Posterior cingulate gyrus (tissue), 11 donors: ENCODE data around the gene MACROD1.
"Not testable (repeated sequence)": the region's sequence is repeated elsewhere in the genome, so short reads cannot be mapped to it uniquely, and the experiment has no call there.

Experiments
- DNase-seq, 10 donors: peaks; one replicate each; pipeline versions ENCODE4 v3.0.0 to v3.0.0-alpha.2; 2020 to 2021; ENCODE audit warnings: mixed read lengths in 3 of 10
- intact Hi-C: fragments of 100-400 bp; cut with DNase I; formaldehyde crosslinking; loops from one replicate; pipeline ENCODE4 v1.15.1; 2023

MACROD1 gene

DNA sequence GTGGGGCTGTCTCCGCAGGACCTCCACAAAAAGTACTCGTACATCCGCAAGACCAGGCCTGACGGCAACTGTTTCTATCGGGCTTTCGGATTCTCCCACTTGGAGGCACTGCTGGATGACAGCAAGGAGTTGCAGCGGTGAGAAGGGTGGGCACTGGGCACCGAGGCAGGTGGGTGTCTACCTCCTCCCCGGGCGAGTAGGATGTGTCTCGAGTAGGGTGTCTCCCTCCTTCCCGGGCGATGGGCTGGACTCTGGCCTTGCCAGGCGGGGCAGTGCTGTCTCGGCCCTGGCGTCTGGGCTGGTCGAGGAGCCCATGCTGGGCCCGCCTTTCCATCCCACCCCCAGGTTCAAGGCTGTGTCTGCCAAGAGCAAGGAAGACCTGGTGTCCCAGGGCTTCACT is 169.4 kb downstream of the MACROD1 start:
- peak in 1 of 10 donors; percentile 84 for DNase-seq
- intact Hi-C loops: no loop called here

DNA sequence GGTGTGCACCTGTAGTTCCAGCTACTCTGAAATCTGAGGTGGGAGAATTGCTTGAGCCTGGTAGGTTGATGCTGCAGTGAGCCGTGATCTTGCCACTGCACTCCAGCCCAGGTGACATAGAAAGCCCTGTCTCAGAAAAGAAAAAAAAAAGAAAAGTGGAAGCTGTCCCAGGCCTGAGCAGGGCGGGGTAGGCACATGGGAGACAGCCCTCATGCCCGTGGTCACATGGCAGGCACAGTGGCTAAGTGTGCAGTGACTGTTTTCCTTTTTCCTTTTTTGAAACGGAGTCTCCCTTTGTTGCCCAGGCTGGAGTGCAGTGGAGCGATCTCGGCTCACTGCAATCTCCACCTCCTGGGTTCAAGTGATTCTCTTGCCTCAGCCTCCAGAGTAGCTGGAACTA is 171.9 kb downstream of the MACROD1 start:
- no peak for DNase-seq
- intact Hi-C loops: no loop called here

DNA sequence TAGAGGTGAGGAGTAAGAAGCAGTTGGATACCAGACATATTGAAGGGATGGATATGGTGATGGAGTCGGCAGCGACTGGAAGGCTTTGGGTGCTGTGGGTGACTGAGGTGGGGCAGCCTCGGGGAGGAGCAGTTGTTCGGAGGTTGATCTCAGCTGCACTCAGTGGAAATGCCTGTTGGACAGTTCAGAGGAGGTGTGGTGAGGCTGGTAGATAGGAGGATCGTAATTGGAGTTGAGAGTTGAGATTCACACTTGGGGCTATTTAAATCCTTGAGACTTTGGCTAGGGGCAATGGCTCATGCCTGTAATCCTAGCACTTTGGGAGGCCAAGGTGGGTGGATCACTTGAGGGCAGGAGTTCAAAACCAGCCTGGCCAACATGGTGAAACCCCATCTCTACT is 172.8 kb downstream of the MACROD1 start:
- no peak for DNase-seq
- intact Hi-C loops: no loop called here

GRCh38 chr11:63991558-63991957 is 174.4 kb downstream of the MACROD1 start:
- intact Hi-C loops: no loop called here
- DNase-seq: no peak

DNA sequence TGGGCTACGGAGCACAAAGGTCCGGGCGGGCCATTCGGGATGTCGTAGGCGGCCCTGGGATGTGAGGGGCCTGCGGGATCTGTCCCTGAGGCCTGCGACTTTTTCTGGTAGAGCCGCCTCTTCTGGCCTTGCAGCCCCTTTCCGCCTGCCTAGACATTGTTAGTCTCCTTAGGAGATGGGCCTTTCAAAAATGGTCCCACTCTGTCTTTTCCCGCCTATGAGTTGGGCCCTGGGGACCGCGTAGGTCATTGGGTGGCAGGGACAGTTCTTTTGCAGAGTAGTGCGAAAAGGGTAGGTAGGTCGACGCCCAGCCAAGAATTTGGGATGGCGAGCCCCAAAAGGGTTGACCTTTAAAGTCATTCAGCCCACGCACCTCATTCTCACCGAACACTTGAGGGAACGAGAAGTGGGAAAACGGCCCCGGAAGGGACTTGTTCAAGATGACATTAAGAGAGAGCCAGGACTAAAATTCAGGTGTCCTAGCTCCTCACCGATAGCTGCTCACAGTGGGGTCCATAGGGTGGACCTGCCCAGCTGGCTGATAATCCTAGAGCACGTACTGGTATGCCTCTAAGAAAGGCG is 178.9 kb downstream of the MACROD1 start:
- no peak for DNase-seq
- intact Hi-C loops: no loop called here

- peak; percentile 81 to 98 (median 90) for DNase-seq
- intact Hi-C loops: no loop called here
Measured at GRCh38 chr11:63986156-63986931, 179.6 kb downstream of the MACROD1 start, which contains the start of gene OTUB1. Gene OTUB1, plus strand, starts transcription at chr11:63986438. Its CDS starts 19 bp downstream, at chr11:63986457.

DNA sequence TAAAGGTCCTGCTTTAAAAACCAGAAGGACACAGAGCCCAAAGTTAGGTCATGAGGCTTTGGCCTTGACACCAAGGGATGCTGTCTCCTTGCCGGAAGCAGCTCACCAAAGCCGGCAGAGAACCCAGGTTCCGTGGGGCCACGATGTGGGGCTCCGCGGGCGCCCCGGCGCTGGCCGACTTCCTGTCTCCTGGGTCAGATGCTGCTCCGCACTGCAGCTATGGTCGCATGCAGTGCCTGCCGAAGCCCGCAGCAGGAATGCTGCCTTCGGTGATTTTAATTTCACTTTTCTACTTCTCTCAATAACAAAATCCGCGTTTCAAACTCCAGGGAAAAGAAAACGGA is 180.1 kb downstream of the MACROD1 start:
- intact Hi-C loops: no loop called here
- DNase-seq: peak in 5 of 10 donors; percentile 34 to 91 (median 45)

- intact Hi-C loops: no loop called here
- no peak for DNase-seq
Measured at GRCh38 chr11:63979426-63979825, 186.5 kb downstream of the MACROD1 start.

GRCh38 chr11:63978551-63979239 is 187.2 kb downstream of the MACROD1 start:
- no peak for DNase-seq
- intact Hi-C loops: no loop called here

GRCh38 chr11:63974259-63975143 is 191.4 kb downstream of the MACROD1 start, which contains the start of gene COX8A:
Gene COX8A, plus strand, starts transcription at chr11:63974620. Its CDS starts 61 bp downstream, at chr11:63974681.
- DNase-seq: peak; percentile 96 to 100 (median 98)
- intact Hi-C loops: no loop called here

GRCh38 chr11:63973912-63974258 is 192.0 kb downstream of the MACROD1 start:
- intact Hi-C loops: not testable (repeated sequence)

GRCh38 chr11:63970902-63971301 is 195.0 kb downstream of the MACROD1 start:
- no peak for DNase-seq
- intact Hi-C loops: no loop called here

More at GRCh38 chr11:63973912-63974258, 192.0 kb downstream of the MACROD1 start:
- not testable (repeated sequence) for DNase-seq

DNA sequence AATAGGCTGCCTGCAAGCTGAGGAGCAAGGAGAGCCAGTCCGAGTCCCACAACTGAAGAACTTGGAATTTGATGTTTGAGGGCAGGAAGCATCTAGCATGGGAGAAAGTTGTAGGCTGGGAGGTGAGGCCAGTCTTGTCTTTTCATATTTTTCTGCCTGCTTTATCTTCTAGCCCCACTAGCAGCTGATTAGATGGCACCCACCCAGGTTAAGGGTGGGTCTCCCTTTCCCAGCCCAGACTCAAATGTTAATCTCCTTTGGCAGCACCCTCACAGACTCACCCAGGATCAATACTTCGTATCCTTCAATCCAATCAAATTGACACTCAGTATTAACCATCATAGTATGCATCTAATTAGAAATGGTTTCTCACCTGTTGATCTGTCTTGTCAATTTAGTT is 196.5 kb downstream of the MACROD1 start:
- intact Hi-C loops: no loop called here
- no peak for DNase-seq

- intact Hi-C loops: no loop called here
Measured at GRCh38 chr11:63966444-63966843, 199.5 kb downstream of the MACROD1 start.

GRCh38 chr11:63963895-63964294 is 202.0 kb downstream of the MACROD1 start:
- intact Hi-C loops: not testable (repeated sequence)

More at GRCh38 chr11:63966444-63966843, 199.5 kb downstream of the MACROD1 start:
- DNase-seq: no peak

DNA sequence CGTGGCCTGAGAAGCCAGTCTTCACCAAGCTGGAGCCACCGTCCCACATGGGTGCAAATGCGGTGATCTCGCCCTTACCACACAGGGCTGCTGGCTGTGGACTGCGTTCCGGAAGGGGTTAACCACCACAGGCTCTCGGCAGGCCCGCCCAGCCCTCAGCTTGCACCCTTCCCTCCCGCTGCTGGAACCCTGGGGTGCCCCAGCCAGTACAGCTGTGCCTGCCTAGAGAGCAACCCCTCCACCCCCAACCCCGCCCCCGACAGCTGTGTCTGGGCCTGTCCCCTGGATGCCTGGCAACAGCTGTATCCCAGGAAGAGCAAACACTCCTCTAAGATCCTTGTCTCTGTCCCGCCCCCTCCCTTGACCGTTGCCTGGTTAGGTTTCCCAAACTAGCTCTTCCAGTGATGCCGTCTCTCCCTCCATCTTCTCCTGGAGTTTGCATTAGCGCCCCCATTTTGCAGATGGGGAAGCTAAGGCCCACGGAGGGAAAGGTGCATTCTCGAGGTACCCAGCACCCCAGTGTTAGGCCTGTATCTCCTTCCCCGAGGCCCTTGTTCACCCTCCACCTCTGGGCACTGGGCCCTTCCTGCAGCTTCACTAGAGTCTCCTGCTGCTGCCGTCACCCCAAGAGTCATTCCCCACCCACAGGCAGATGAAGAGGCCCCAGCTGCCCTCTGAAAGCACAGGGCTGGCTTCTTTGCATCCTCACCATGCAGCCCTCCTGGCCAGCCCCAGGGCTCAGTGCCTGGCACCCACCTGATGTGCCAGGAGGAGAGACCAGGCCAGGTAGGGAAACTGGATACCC is 204.1 kb downstream of the MACROD1 start:
- no peak for DNase-seq
- intact Hi-C loops: no loop called here

More at GRCh38 chr11:63963895-63964294, 202.0 kb downstream of the MACROD1 start:
- DNase-seq: not testable (repeated sequence)

DNA sequence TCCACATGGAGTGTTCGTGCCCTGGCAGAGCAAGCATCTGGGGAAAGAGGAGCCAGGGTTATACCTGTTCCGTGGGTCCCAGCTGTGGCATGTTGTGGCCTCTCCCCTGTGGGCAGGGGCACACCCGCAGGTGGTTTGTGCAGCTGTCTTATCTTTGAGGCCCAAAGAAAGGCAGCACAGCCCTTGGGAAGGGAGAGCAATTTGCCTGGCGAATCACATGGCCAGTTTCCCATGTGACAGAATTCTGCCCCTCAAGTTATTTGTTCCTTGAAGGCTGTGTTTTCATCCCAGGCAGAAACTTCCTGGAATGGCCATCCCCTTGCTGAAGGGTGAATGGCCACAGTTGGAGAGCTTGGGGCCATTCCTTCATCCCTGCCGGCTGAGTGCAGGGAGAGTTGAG is 207.9 kb downstream of the MACROD1 start:
- no peak for DNase-seq
- intact Hi-C loops: no loop called here

- DNase-seq: peak in 1 of 10 donors; percentile 38
- intact Hi-C loops: no loop called here
Measured at GRCh38 chr11:63952570-63952969, 213.3 kb downstream of the MACROD1 start.

DNA sequence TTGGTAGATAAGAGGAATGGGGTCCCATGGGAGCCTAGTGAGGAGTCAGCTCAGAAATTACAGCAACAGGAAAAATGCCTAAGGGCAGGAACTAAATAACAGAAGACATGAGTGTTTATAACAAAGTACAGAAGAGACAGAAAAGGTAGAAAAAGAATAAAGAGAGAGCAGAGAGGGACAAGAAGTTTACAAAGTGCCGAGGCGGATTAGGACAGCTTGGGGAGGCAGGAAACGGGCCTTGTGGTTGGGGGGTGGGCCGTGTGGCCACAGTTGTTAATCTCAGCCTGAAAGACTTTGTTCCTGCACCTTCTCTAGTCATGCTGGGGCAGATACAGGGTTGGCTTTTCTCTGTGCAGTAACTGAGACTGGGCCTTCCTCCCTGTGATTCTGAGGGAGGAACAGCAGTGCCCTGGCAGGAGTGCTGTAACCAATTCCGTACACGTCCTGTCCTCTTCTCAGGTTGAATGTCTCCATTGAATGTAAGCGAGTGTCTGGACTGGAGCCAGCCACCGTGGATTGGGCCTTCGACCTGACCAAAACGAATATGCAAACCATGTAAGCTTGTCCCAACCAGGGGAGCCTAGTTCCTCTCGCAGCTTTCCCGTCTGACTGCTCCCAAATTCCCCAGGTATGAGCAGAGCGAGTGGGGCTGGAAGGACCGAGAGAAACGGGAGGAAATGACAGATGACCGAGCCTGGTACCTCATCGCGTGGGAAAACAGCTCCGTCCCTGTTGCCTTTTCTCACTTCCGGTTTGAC is 214.0 kb downstream of the MACROD1 start:
- intact Hi-C loops: no loop called here
- peak in 1 of 10 donors; percentile 20 for DNase-seq
